K562 (cell line): ENCODE measurements around the gene ASCC1. TPM values are rescaled to one million over a fixed set of nuclear protein-coding genes. Genes with fewer than 3 reads are reported as not detected.
A peak's percentile ranks its signal among the peaks of the same experiment; 100 is the strongest.

Experiments
- CHD1 ChIP-seq: fragments of 200-600 bp; sonication (generic); IDR thresholded peaks from one replicate; pipeline ENCODE4 v1.6.1; 2012; ENCODE audit warnings: mild to moderate bottlenecking, moderate library complexity, low read length, inconsistent platforms
- ELF4 ChIP-seq: fragments of 450-650 bp; formaldehyde crosslinking; IDR thresholded peaks from 2 replicates; pipeline ENCODE4 v1.4.0; 2022; ENCODE audit warnings: missing genetic modification characterization
- EP300 ChIP-seq: IDR thresholded peaks from 2 replicates; pipeline ENCODE4 v1.6.1; 2012; ENCODE audit warnings: low read length, improper control_type of control experiment
- FOXM1 ChIP-seq, 2 experiments: fragments of 450-650 bp in 1 of 2; sonication (generic) in 1 of 2; formaldehyde crosslinking in 1 of 2; IDR thresholded peaks; 2 replicates each; pipeline versions ENCODE4 v1.6.1 to v1.9.0; 2017 to 2022; ENCODE audit warnings: low read depth in 2 of 2, mild to moderate bottlenecking in 2 of 2, missing genetic modification reagents in 1 of 2, moderate library complexity in 1 of 2
- GTF2F1 ChIP-seq: IDR thresholded peaks from 2 replicates; pipeline ENCODE4 v1.6.1; 2011; ENCODE audit warnings: low read depth, low read length, improper control_type of control experiment
- HIVEP1 ChIP-seq: fragments of 250-450 bp; sonication (Bioruptor Pico); IDR thresholded peaks from 2 replicates; pipeline ENCODE4 v1.4.0; 2020; ENCODE audit warnings: mild to moderate bottlenecking
- JUND ChIP-seq, 2 experiments: IDR thresholded peaks; 2 replicates in 1 of 2; 3 replicates in 1 of 2; pipeline ENCODE4 v1.6.1; 2011; ENCODE audit warnings: borderline replicate concordance in 2 of 2, low read depth in 2 of 2, low read length in 2 of 2, improper control_type of control experiment in 1 of 2, missing biosample characterization in 1 of 2, missing genetic modification characterization in 1 of 2, missing genetic modification reagents in 1 of 2
- KLF1 ChIP-seq: fragments of 450-650 bp; IDR thresholded peaks from 2 replicates; pipeline ENCODE4 v1.6.1; 2016; ENCODE audit warnings: missing genetic modification characterization, missing compliant biosample characterization
- MBD2 ChIP-seq: sonication (generic); IDR thresholded peaks from 2 replicates; pipeline ENCODE4 v1.6.1; 2016; ENCODE audit warnings: low read depth, borderline replicate concordance
- MTA3 ChIP-seq: fragments of 450-650 bp; formaldehyde crosslinking; IDR thresholded peaks from 2 replicates; pipeline ENCODE4 v1.6.1; 2017; ENCODE audit warnings: mild to moderate bottlenecking, borderline replicate concordance
- NRF1 ChIP-seq, 2 experiments: fragments of 450-650 bp; IDR thresholded peaks in 1 of 2; conservative IDR thresholded peaks in 1 of 2; 2 replicates each; pipeline ENCODE4 v1.6.1; 2014; ENCODE audit warnings: mild to moderate bottlenecking in 2 of 2
- PTTG1 ChIP-seq: fragments of 450-650 bp; IDR thresholded peaks from 2 replicates; pipeline ENCODE4 v1.6.1; 2016; ENCODE audit warnings: low read depth, mild to moderate bottlenecking, missing genetic modification characterization, missing compliant biosample characterization
- RHOXF2B ChIP-seq: fragments of 250-450 bp; sonication (Bioruptor Pico); conservative IDR thresholded peaks from 2 replicates; pipeline ENCODE4 v1.5.1; 2021
- ZC3H8 ChIP-seq: fragments of 450-650 bp; IDR thresholded peaks from 2 replicates; pipeline ENCODE4 v1.6.1; 2017
- ZKSCAN8 ChIP-seq: fragments of 200-800 bp; sonication (Bioruptor generic); IDR thresholded peaks from 2 replicates; pipeline ENCODE4 v1.6.1; 2016; ENCODE audit warnings: missing genetic modification characterization, missing compliant biosample characterization
- polyA plus RNA-seq, 8 experiments: library from polyadenylated mRNA; depleted of rRNA in 4 of 8; stranded (reverse) in 5 of 8; unstranded in 3 of 8; fragments of >200 nt; fragmentation: Nextera tagmentation in 2 of 8; fragmentation: Illumina TruSeq in 1 of 8; extraction: Ambion mirVana in 2 of 8; extraction: Trizol in 1 of 8; gene quantifications; 2 replicates each; pipeline versions ENCODE4 v1.2.1 to v1.2.3, GENCODE V29; 2011 to 2014; ENCODE audit warnings: inconsistent platforms in 1 of 8, missing spikeins in 1 of 8
- total RNA-seq, 7 experiments: library from RNA; depleted of rRNA in 6 of 7; stranded (reverse); fragments of >200 nt in 6 of 7; fragmentation: Illumina TruSeq in 2 of 7; extraction: Trizol in 2 of 7; gene quantifications; 2 replicates each; pipeline versions ENCODE4 v1.2.1 to v1.2.3, GENCODE V29; 2011 to 2021; ENCODE audit warnings: low replicate concordance in 1 of 7
- TF ChIP-seq, protein P1 (sequence below): sonication (generic); formaldehyde crosslinking; IDR thresholded peaks from 2 replicates; pipeline ENCODE4 v1.8.0; 2022; ENCODE audit warnings: mild to moderate bottlenecking, missing genetic modification reagents, borderline replicate concordance
- TF ChIP-seq, protein P2 (sequence below): fragments of 450-650 bp; IDR thresholded peaks from 2 replicates; pipeline ENCODE4 v1.6.1; 2016; ENCODE audit warnings: low read depth, mild to moderate bottlenecking, moderate library complexity
- TF ChIP-seq, protein P3 (sequence below): fragments of 250-450 bp; sonication (Bioruptor Pico); IDR thresholded peaks from 2 replicates; pipeline ENCODE4 v1.4.0; 2020; ENCODE audit warnings: mild to moderate bottlenecking, moderate library complexity
- TF ChIP-seq, protein P4 (sequence below): fragments of 250-450 bp; sonication (Bioruptor Pico); IDR thresholded peaks from 2 replicates; pipeline ENCODE4 v1.8.0; 2021; ENCODE audit warnings: mild to moderate bottlenecking, moderate library complexity

Gene ASCC1
- total and polyA plus RNA-seq, 9 of the 15 experiments (the other 6 are each of a cell fraction or from before 2014, with no cell fraction given): 31.7 to 73.3 (median 52.8) TPM

DNA sequence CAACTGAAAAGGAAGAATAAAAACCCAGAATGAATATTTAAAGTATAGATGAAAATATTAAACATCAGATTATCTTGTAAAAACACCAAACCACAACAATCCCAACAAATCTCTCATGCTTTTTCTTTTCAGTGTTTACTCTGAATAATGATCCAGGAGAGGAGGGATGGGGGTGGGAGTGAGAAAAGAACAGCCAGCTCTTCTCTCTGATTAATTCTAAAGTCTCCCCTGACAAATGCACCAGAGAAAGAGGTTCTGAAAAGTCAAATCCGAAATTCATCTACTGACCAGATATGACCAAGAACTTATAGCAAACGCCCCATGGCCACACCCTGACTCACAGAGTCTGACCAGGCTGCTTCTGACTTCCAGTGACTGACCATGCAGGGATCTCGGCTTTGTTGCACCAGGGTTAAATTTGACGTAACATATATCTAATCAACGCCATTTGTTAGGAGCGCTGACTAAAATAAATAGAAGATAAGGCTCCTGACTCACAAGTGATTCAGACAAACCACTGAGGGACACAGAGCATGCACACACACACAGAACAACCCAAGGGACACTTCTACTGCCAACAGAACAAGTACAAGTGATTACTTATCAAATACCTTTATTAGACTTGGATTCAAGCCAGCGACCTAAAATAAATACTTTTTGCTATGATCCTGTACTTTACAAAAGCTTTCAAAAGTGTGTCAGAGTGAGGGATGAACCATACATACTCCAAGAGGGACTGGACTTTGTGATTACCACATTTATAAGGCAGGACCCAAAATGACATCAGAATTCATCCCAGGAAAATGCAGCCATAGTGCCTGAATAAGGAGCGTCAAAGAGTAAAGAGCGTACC is 118.4 kb downstream of the ASCC1 start (continued):
- no peak for TF ChIP-seq HIVEP1 (CRISPR knock-in tag)
- no peak for TF ChIP-seq ZKSCAN8 (CRISPR knock-in tag)
- peak; percentile 55; the same call in 1 of the 2 replicates for TF ChIP-seq FOXM1 (IDR thresholded peaks at IDR 0.05; ENCODE audit: low read depth)
- no peak for TF ChIP-seq FOXM1 (CRISPR knock-in tag; IDR thresholded peaks at IDR 0.05; ENCODE audit: low read depth)
- TF ChIP-seq GTF2F1: no peak
- TF ChIP-seq, protein P1, sequence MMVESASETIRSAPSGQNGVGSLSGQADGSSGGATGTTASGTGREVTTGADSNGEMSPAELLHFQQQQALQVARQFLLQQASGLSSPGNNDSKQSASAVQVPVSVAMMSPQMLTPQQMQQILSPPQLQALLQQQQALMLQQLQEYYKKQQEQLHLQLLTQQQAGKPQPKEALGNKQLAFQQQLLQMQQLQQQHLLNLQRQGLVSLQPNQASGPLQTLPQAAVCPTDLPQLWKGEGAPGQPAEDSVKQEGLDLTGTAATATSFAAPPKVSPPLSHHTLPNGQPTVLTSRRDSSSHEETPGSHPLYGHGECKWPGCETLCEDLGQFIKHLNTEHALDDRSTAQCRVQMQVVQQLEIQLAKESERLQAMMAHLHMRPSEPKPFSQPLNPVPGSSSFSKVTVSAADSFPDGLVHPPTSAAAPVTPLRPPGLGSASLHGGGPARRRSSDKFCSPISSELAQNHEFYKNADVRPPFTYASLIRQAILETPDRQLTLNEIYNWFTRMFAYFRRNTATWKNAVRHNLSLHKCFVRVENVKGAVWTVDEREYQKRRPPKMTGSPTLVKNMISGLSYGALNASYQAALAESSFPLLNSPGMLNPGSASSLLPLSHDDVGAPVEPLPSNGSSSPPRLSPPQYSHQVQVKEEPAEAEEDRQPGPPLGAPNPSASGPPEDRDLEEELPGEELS (CRISPR knock-in tag): 0 out of 2 replicates have a peak, but pooled peaks have one; percentile 44
- 0 out of 2 replicates have a peak, but pooled peaks have one; percentile 25 for TF ChIP-seq MBD2
- no peak for TF ChIP-seq KLF1
- TF ChIP-seq JUND (IDR thresholded peaks at IDR 0.05; ENCODE audit: borderline replicate concordance, low read depth, low read length): peak; percentile 93
- peak; percentile 91; the same call in 2 of the 3 replicates for TF ChIP-seq JUND (tag; IDR thresholded peaks at IDR 0.05; ENCODE audit: borderline replicate concordance, low read depth, low read length)
- TF ChIP-seq MTA3: peak; percentile 88
- TF ChIP-seq RHOXF2B (CRISPR knock-in tag): no peak
- peak; percentile 71 for TF ChIP-seq EP300
- TF ChIP-seq, protein P2, sequence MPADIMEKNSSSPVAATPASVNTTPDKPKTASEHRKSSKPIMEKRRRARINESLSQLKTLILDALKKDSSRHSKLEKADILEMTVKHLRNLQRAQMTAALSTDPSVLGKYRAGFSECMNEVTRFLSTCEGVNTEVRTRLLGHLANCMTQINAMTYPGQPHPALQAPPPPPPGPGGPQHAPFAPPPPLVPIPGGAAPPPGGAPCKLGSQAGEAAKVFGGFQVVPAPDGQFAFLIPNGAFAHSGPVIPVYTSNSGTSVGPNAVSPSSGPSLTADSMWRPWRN: peak; percentile 52; the same call in 1 of the 2 replicates
- TF ChIP-seq, protein P3, sequence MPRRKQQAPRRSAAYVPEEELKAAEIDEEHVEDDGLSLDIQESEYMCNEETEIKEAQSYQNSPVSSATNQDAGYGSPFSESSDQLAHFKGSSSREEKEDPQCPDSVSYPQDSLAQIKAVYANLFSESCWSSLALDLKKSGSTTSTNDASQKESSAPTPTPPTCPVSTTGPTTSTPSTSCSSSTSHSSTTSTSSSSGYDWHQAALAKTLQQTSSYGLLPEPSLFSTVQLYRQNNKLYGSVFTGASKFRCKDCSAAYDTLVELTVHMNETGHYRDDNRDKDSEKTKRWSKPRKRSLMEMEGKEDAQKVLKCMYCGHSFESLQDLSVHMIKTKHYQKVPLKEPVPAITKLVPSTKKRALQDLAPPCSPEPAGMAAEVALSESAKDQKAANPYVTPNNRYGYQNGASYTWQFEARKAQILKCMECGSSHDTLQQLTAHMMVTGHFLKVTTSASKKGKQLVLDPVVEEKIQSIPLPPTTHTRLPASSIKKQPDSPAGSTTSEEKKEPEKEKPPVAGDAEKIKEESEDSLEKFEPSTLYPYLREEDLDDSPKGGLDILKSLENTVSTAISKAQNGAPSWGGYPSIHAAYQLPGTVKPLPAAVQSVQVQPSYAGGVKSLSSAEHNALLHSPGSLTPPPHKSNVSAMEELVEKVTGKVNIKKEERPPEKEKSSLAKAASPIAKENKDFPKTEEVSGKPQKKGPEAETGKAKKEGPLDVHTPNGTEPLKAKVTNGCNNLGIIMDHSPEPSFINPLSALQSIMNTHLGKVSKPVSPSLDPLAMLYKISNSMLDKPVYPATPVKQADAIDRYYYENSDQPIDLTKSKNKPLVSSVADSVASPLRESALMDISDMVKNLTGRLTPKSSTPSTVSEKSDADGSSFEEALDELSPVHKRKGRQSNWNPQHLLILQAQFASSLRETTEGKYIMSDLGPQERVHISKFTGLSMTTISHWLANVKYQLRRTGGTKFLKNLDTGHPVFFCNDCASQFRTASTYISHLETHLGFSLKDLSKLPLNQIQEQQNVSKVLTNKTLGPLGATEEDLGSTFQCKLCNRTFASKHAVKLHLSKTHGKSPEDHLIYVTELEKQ (CRISPR knock-in tag): no peak
- TF ChIP-seq NRF1 (conservative IDR thresholded peaks at IDR 0.05 in 1 of 2, IDR thresholded peaks at IDR 0.05 in 1 of 2): peak; percentile 45 to 54
- TF ChIP-seq, protein P4, sequence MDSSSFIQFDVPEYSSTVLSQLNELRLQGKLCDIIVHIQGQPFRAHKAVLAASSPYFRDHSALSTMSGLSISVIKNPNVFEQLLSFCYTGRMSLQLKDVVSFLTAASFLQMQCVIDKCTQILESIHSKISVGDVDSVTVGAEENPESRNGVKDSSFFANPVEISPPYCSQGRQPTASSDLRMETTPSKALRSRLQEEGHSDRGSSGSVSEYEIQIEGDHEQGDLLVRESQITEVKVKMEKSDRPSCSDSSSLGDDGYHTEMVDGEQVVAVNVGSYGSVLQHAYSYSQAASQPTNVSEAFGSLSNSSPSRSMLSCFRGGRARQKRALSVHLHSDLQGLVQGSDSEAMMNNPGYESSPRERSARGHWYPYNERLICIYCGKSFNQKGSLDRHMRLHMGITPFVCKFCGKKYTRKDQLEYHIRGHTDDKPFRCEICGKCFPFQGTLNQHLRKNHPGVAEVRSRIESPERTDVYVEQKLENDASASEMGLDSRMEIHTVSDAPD (CRISPR knock-in tag): no peak
- no peak for TF ChIP-seq ZC3H8
- 0 out of 2 replicates have a peak, but pooled peaks have one; percentile 21 for TF ChIP-seq ELF4 (CRISPR knock-in tag)
- TF ChIP-seq CHD1: no peak
- TF ChIP-seq PTTG1 (tag): no peak
